ENCODE measurements around the gene ENOX2.
"Not testable (repeated sequence)": the region's sequence is repeated elsewhere in the genome, so short reads cannot be mapped to it uniquely, and the experiment has no call there.

The ENOX2 gene

GRCh38 chrX:130756233-130756632 is 146.8 kb downstream of the ENOX2 start:
- DNase-seq (ENCODE audit: low spot score) = no peak

- DNase-seq (ENCODE audit: low spot score) = no peak
These were observed 148.7 kb downstream of the ENOX2 start for GRCh38 chrX:130754353-130754752.

- DNase-seq (ENCODE audit: low spot score) = no peak
These were observed 156.2 kb downstream of the ENOX2 start for GRCh38 chrX:130746709-130747342.

- no peak for DNase-seq (ENCODE audit: low spot score)
These were observed 156.9 kb downstream of the ENOX2 start for GRCh38 chrX:130746077-130746476.

GRCh38 chrX:130741584-130741983 is 161.4 kb downstream of the ENOX2 start:
- DNase-seq (ENCODE audit: low spot score) = no peak

GRCh38 chrX:130741151-130741550 is 161.9 kb downstream of the ENOX2 start:
- no peak for DNase-seq (ENCODE audit: low spot score)

- DNase-seq (ENCODE audit: low spot score) = no peak
These were observed 164.3 kb downstream of the ENOX2 start for GRCh38 chrX:130738638-130739195.

- DNase-seq (ENCODE audit: low spot score) = no peak
These were observed 168.3 kb downstream of the ENOX2 start for GRCh38 chrX:130734713-130735112.

- DNase-seq (ENCODE audit: low spot score) = no peak
These were observed 174.8 kb downstream of the ENOX2 start for GRCh38 chrX:130728208-130728607.

GRCh38 chrX:130726661-130727060 is 176.3 kb downstream of the ENOX2 start:
- no peak for DNase-seq (ENCODE audit: low spot score)

GRCh38 chrX:130725519-130725918 is 177.5 kb downstream of the ENOX2 start:
- DNase-seq (ENCODE audit: low spot score) = no peak

GRCh38 chrX:130719413-130719812 is 183.6 kb downstream of the ENOX2 start:
- DNase-seq (ENCODE audit: low spot score) = no peak

- DNase-seq (ENCODE audit: low spot score) = no peak
These were observed 184.9 kb downstream of the ENOX2 start for GRCh38 chrX:130718137-130718536.

- no peak for DNase-seq (ENCODE audit: low spot score)
These were observed 186.1 kb downstream of the ENOX2 start for GRCh38 chrX:130716781-130717413.

GRCh38 chrX:130716346-130716745 is 186.7 kb downstream of the ENOX2 start:
- DNase-seq (ENCODE audit: low spot score) = no peak

- no peak for DNase-seq (ENCODE audit: low spot score)
These were observed 187.7 kb downstream of the ENOX2 start for GRCh38 chrX:130715299-130715698.

- DNase-seq (ENCODE audit: low spot score) = no peak
These were observed 188.3 kb downstream of the ENOX2 start for GRCh38 chrX:130714665-130715064.

- DNase-seq (ENCODE audit: low spot score) = no peak
These were observed 188.9 kb downstream of the ENOX2 start for GRCh38 chrX:130714135-130714534.

GRCh38 chrX:130709178-130709577 is 193.8 kb downstream of the ENOX2 start:
- not testable (repeated sequence) for DNase-seq (ENCODE audit: low spot score)

GRCh38 chrX:130705591-130705990 is 197.4 kb downstream of the ENOX2 start:
- no peak for DNase-seq (ENCODE audit: low spot score)

GRCh38 chrX:130704053-130705038 is 198.7 kb downstream of the ENOX2 start:
- DNase-seq (ENCODE audit: low spot score) = no peak
